GM19455 (cell line): ENCODE results near the gene VIPR1.
"Not testable (repeated sequence)": the region's sequence is repeated elsewhere in the genome, so short reads cannot be mapped to it uniquely, and the experiment has no call there.

Experiments
- ATAC-seq: cut with Tn5 transposase; IDR thresholded peaks from one replicate; pipeline ENCODE4 v1.9.1; 2021; ENCODE audit not compliant: unreplicated experiment

The VIPR1 gene

DNA sequence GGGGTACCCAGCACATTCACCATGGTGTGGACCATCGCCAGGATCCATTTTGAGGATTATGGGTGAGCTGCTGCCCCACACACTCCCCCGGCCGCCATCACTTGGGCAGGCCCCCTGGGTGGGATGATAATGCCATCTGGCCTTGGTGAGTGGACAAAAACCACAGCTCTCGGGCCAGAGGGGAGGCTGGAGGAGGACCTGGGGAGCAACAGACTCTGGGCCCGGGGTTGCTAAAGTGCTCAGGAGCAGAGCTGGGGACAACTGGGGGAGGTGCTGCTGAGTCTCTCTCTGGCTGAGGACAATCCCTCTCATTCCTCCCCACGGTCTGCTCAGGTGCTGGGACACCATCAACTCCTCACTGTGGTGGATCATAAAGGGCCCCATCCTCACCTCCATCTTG lies 29.0 kb downstream of the VIPR1 start:
- ATAC-seq, result no peak

DNA sequence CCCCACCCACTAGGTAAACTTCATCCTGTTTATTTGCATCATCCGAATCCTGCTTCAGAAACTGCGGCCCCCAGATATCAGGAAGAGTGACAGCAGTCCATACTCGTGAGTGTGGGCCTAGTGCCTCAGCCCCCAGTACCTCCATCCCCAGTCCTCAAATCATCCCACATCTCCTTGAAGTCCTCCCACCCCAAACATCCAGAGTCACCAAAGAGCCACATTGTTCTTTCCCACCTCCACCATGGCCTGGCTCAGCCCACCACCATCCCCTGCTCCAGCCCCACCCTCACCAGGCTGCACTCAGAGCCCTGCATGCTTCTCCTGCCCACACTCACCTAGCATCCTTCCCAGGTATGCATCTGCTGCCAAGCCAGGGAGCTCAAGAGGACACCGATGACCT lies 29.8 kb downstream of the VIPR1 start:
- no peak for ATAC-seq

DNA sequence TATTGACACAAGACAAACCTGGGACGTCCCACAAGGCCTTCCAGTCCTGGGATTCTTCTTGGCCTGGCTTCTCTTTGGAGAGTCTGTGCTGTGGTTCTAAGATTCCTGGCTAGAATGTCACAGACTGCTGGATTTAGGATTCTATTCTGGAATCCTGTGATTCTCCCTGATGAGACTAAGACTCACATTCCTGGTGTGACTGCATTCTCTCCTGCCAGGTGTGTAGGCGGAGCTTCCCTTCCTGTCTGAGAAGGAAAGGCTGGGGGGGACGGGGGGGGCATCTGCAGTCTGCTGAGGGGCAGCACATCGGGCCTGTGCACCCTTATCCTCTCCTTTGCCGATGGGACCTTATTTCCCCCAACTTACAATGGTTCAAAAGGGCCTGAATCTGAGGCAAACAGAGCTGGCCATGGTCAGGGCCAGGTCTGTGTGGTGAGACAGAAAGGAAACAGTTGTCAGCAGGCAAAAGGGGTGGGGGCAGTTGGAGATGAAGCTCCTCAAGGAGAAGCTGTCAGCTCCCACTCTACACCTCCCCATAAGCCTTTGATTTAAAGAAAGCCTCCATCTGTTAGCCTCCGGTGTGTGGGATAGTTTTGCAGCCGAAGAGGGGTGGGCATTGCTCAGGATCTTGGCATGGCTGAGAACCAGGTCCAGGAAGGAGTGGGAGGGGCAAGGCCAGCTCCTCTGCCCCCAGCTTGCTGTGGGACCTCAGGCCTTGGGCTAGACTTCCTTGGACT lies 30.9 kb downstream of the VIPR1 start:
- ATAC-seq, result no peak

DNA sequence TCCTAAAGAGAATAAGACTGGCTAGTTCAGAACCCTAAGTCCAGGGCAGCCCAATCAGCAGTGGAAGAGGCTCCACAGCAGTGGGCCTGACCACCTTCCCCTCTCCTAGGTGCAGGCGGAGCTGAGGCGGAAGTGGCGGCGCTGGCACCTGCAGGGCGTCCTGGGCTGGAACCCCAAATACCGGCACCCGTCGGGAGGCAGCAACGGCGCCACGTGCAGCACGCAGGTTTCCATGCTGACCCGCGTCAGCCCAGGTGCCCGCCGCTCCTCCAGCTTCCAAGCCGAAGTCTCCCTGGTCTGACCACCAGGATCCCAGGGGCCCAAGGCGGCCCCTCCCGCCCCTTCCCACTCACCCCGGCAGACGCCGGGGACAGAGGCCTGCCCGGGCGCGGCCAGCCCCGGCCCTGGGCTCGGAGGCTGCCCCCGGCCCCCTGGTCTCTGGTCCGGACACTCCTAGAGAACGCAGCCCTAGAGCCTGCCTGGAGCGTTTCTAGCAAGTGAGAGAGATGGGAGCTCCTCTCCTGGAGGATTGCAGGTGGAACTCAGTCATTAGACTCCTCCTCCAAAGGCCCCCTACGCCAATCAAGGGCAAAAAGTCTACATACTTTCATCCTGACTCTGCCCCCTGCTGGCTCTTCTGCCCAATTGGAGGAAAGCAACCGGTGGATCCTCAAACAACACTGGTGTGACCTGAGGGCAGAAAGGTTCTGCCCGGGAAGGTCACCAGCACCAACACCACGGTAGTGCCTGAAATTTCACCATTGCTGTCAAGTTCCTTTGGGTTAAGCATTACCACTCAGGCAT lies 33.7 kb downstream of the VIPR1 start:
- ATAC-seq, result no peak

DNA sequence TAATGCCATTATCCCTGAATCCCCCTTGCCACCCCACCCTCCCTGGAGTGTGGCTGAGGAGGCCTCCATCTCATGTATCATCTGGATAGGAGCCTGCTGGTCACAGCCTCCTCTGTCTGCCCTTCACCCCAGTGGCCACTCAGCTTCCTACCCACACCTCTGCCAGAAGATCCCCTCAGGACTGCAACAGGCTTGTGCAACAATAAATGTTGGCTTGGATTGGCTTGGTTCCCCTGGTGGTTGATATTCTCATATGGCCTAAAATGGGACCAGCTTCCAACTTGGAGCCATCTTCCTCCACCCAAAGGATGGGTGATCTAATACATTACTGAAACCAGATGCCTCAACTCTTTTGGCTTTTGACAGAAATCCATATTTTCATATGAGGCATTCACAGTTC lies 34.9 kb downstream of the VIPR1 start:
- ATAC-seq, result no peak

DNA sequence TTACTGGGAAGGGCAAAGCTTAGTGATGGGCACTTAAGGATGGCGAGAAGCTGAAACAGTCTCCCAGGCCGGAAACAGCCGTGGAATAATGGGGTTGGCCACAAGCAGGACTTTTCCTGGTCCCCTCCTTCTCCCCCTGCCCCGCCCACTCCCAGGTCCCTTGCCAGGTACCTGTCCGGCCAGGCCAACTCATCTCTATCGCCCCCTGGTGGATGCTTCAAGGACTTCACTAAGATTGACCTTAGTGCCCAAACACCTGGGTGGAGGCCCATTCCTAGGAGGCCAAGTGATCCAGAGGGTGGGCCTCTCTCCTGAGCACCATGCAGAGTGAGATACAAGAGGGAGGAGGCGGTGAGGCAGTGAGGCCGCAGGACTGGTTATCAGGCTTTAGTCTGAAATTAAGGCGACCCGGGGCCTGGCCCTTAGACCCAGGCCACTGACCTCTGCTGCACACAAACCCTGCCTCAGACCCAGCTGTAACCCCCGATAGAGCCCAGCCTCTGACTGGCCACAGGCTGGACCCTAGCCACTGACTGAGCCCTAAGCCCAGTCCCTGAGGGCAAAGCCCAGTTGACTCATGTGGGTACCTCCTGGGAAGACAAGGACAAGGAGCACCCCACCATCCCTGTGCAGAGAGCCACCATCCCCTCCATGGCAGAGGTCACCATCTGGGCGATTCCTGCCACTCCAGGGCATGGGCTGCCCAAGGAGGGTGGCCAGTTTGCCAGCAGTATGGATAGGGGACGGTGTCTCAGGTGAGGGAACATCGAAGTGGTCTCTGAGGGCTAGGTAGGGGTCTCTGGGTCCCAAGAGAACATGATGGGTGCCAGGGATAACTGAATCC lies 37.6 kb downstream of the VIPR1 start:
- ATAC-seq, result no peak

DNA sequence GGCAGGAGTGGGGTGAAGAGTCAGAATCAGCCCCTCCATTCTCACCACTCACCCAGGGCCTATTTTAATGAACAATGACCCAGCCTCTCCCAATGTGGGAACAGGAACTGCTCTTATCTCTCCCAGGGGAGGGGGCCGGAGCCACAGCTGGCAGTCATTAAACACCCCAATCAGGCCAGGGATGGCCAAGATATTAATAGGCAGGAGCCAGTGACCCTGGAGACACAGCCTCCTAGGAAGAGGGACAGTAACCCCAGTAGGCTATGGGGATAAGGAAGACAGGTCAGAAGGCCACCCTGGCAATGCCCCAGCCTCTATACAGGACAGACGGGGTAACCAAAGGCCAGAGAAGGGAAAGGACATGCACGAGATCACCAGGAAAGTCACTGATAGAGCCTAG lies 38.6 kb downstream of the VIPR1 start:
- no peak for ATAC-seq

DNA sequence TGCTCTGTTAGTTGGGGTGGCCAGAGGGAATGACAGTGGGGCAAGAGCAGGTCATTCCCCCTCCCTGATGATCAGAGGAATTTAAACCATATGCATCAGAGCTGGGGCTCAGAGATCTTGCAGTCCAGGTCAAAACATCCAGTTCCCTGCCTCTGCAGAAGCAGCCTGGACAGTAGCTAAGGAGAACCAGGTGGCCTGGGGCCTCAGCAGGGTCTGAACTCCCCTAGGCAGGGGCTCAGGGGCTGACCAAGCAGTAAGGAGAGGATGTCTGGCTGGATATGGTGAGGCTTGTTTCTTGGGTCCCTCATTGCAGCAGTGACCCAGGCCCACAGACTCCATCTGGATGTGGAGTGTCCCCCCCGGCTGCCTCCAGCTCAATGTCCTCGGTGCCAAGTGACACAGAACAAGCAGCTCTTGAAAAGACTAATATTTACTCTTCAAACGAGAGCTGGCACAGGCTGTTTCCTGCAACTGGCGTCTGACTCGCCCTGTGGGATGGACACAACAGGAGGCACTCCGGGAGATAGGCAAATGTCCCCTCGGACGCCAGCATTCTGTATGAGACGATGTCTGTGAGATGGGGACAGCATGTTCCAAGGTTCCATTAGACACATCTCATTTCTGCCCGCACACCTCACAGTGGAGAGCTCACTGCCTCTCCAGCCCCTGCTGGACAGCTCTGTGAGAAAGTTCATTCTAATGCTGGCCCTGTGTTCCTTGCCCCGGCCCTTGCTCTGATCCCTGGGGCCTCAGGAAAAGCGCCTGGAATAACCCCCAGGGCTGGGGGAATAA lies 42.2 kb downstream of the VIPR1 start:
- ATAC-seq, result no peak

DNA sequence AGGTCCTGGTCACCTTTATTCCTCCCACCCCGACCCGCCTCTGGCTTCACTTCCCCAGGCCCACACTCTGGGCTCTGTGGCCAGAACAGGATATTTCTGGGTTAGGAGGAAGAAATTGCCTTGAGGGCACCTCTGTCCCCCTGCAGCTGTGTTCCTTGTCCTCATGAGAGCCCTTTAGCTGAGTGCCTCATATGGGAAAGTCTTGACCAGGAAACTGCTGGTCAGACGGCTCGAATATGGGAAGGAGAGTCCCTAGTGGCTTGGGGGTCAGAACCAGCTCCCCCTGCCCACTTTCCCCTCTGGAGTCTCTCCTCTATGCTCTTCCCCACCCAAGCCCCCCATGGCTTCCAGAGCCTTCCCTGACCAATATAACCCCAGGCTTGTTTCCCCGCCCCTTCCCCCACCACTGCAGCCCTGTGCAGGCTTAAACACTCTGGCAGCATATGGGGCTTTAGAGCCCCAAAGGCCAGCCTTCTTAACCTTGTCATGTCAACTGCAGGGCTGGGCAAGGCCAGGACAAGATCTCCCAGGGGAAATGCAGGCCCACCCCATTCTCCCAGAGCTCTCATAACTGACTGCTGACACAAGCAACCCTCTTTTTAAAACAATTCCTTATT lies 42.9 kb downstream of the VIPR1 start:
- ATAC-seq, result no peak

DNA sequence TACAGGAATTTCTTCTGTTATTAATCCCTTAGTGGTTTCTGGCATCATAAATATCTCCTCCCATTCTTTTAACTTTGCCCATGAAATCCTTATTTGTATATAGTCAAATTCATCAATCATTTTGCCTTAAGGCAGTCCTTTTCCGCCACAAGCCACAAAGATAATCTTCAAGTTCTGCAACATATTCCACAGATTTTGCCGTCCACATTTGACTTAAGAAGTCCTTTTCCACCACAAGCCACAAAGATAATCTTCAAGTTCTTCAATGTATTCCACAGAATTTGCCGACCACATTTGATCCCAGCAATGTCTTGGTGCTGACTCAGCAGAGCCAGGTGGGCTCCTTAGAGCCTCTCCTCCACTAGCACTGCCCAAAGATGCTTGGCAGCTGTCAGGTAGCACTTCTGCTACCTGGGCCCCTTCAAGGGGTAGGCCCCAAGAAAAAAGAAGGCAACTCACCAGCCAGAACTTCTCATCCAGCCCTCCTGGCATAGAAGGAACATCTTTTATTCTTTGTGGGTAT lies 44.3 kb downstream of the VIPR1 start:
- ATAC-seq, result no peak

DNA sequence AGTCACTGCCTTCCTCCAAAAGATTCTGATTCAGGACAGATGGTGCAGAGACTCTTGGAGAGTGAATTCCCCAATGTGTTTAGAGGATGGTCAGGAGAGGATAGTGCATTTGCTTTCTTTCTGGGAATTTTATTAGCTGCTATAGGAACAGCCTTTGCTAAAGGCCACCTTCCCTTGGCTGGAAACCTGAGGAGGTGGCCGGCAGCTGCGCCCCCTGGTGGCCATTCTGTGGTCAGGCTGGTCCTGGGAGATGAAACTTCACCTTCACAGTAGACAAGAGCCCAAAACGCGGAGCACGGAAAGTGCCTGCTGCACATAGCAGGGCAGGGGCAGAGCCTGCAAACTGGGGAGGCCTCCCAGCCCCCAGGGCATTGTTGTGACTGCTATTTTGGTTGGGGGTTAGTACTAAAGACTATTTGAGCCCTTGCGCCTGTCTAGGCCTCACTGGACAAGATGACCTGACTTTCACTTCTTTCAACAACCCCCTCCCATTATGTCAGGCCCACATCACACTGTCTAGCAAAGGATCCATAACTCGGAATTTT lies 45.0 kb downstream of the VIPR1 start:
- peak; percentile 63 for ATAC-seq

DNA sequence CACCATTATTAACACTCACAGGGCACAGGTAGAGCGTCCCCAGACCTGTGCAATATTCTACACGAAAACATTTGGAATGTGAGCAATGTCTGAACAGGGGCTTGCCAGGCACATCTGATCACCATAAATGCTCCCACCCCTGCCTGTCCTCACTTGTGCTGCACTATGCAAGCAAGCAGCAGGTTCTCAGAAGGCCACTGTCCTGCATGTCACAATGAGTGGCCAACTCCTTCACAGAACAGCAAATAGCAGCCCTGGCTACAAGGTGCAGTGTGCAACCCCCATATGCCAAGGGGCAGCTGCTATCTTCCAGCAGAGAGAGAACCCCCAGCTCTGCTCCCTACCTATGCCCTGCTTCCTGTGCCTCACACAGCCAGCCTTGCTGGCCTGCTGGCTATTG lies 46.7 kb downstream of the VIPR1 start:
- ATAC-seq, result no peak

DNA sequence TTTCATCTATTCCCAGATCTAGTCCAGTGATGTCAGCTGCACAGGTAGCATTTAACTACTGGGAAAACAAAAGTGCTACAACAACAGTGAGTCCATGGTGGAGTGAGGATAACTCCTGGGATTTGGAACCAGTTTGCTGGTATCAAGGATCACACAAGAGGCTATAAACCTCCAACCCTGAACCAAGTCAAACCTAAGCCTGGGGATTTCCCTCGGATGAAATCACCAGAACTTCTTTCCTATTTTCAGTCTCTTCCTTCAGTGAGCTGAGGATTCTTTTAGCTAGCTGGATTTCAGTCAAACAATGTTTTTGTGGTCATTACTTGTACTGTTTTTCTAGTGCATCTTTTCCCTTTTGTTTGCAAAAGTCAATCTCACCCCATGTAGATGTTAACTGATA lies 47.8 kb downstream of the VIPR1 start:
- ATAC-seq, result no peak

DNA sequence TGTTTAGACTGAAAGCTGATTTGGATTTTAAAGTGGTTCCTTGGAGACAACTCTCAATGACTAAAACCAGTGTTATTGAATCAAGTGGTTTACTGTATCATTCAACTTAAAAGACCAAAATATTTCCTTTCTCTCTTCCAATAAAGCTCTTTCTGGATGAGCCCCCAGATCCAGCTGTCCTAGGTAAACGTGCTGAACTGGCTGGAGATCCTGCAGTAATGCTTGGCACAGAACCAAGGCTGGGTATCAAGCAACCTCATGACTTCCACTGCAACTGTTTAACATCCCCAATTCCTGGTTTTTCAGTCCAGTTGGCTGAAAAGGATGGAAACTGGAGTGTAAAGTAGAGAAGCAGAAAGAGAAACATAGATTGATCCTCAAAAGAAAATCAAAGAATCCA lies 50.4 kb downstream of the VIPR1 start:
- ATAC-seq, result no peak

DNA sequence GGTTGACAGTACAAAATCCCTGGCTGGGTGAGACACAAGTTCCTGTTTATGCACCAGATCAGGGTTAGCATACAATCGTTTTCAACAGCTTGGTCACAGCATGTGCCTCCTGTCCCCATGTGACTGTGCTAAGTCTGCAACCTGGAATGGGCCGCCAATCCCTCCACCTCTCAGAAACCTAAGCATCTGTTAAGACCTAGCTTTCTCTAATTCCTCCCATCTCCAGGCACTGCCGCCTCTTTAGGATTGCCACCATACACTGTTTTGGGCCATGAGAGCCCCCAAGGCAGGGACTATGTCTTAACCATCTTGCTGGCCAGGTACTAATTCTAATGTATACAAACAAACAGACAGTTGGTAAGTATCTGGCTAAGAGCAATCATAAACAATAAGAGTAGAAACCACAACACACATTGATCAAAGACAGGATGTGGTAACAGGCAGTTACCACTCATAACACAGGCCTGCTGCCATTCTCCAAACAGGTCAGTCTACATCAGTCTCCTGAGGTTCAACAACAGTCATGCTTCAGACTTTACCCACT lies 53.7 kb downstream of the VIPR1 start:
- no peak for ATAC-seq

DNA sequence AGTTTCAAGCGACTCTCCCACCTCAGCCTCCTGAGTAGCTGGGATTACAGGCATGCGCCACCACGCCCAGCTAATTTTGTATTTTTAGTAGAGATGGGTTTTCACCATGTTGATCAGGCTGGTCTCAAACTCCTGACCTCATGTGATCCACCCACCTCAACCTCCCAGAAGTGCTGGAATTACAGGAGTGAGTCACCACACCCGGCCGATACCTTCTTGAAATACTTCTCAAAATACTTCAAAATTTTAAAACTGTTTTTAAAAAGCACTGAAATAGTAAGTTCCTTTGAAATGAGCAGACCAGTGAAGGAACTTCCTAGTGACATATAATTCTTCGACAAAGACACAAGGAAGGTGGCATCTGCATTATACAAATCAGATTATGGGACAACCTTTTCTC lies 54.4 kb downstream of the VIPR1 start:
- not testable (repeated sequence) for ATAC-seq

DNA sequence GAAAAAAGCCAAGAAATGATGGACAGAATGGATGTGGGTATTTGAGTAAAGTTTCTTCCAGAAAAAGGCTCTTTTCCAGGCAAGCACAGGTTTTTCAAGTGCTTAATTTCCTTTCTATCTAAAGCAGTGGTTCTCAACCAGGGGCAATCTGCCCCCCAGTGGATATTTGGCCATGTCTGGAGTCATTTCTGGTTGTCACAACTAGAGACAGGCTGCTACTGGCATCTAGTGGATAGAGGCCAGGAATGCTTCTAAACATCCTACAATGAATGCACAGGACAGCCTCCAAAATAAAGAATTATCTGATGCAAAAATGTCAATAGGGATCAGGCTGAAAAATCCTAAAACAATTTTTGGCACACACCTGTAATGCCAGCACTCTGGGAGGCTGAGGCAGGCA lies 55.4 kb downstream of the VIPR1 start:
- ATAC-seq, result no peak

DNA sequence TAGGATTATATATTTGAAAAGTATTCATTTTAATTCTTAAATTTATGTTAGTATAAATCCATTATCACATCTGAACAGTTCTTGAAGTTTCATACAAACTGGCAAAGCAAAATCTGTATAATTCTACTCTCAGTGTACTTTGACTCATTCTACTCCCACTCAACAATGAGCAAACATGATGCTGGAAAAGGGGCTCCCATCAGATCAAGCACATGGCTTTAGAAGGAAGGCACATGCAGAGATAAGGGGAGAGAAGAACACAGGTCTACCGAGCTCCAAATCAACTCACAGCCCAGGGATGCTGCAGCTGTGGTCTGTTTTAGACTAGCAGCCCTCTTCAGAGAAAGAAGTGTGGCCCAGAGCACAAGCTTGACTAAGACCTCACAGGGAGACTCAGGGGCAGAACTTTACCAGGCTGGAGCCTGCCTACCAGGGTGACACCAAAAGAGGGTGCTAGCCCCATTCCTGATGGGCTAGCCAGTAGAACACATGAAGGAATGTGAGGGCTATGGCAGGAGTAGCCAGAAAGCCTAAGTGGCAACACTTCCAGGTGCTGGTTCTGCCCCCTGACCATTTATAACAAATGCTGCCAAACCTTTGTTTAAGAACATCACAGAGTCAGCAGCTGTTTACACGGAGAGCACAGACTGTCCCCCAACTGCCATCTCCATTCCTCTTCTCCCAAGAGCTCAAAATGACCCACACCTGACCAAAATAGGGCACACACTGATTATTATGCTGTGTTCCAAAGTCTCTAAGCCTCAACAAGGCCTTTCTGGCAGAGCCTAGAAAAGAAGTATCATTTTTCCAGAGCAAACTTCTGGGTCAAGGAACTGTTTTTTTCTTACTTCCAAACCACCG lies 59.8 kb downstream of the VIPR1 start:
- no peak for ATAC-seq
